ENCODE data around the gene IFNL1. TPM values are rescaled to one million over a fixed set of nuclear protein-coding genes. Genes with fewer than 3 reads are reported as not detected.
"Not testable (repeated sequence)": the region's sequence is repeated elsewhere in the genome, so short reads cannot be mapped to it uniquely, and the experiment has no call there.

IFNL1 gene
- total RNA-seq, 8 experiments from 2014 or later: not detected

DNA sequence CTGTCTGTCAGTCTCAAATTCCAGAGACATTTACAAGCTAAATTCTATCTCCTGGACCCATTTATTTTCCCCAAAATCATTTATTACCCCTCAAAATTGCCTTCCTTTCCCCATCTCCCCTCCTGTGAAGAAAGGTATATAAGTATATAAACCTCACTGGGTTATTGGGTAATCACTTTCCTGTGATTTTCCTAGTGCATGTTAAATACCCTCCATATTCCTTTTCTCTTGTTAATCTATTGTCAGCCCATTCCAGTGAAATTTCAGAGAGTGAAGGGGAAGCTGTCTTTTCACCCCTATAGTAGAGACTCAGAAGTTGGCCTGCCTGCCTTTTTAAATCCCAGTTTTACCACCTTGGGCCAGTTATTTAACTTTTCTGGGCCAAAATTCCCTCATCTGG is 9.9 kb downstream of the IFNL1 start:
- H3K4me1 ChIP-seq (replicated peaks in 1 of 2): peaks cover 0 to 3% of the 10 kb centered on the region in 2 donors
- in situ Hi-C loops (cut with MboI; ENCODE audit: low pct_unique_long_range_greater_than_20kb in 2 of 9, low sequenced_read_pairs in 9 of 9, unreplicated experiment in 9 of 9): loop anchor here in 1 of 9 experiments (25.0 kb wide), 1 partner anchor 194 kb away; no protein-coding TSS in a partner anchor
- no peak overlapping the region for H3K27ac ChIP-seq
- no peak for ATAC-seq (replicated peaks in 6 of 8)
- H3K4me3 ChIP-seq: no peak overlapping the region

DNA sequence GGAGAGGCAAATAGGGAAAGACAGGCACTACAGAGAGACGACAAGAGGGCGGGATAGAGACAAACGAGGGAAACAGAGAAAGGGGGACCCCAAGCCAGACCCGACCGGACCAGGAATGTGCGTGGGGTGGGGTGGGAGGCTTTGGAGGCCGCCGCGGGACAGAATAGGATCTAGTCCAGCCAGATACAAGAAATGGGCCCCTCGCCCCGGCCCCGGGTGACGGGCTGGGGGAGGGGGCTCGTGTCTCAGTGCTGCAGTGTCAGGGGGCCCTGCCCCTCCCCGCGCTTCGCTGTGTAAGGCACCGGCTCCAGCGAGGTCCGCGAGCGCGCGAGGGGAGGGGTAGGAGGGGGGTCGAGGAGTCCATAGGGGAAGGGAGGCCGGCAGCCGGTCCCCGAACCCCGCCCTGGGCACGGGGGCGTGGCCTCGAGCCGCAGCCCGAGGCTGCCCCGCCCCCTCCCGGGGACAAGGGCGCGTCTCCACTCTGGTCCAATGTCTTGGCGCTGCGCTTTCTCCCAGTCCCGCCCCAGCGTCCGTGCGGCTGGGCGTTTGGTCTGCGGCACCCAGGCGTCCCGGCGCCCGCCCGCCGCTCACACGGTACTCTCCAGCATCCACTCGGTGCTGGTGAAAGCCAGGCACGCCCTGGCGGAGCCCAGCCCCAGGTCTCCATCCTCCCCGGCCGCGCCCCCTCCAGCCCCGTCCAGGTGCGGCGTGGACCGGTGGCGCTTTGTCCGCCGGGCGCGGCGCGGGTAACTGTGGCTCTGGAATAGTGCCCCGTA is 11.0 kb downstream of the IFNL1 start:
- in situ Hi-C loops (cut with MboI; ENCODE audit: low pct_unique_long_range_greater_than_20kb in 2 of 9, low sequenced_read_pairs in 9 of 9, unreplicated experiment in 9 of 9): loop anchor here in 1 of 9 experiments (25.0 kb wide), 1 partner anchor 195 kb away; no protein-coding TSS in a partner anchor

DNA sequence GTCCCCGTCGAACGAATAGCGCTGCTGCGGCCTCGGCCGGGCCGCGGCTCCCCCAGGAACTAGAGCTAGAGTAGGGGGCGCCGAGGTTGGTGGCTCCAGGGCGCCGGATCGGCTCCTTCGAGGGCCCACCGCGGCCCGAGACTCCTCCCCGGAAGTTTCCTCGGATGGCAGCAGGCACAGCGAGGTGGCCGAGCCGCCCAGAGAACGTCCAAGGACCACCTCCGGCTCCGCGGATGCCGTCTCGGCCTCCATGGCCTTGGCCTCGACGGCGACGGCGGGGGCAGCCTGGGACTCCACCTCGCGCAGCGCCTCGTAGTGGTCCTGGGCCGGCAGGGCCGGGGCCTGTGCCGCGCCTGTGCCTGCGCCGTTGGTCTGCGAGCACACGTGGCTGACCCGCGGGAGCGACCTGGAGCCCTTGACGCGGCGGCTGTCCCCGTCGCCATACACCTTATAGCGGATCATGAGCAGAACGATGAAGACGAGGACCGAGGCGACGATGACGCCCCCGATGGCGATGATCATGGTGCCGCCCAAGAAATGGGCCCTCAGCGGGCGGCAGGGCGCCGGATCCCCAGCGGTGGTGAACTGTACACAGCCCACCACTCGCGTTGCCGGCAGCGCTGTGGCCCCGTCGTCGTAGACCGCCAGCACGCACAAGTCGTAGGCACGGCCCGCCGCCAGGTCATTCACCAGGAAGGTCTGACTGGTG is 11.8 kb downstream of the IFNL1 start:
- Histone ChIP-seq H3K4me3 (peak overlapping the region in 2 of 5 donors; percentile 12 to 28), H3K4me1 (replicated peaks in 1 of 2) (peaks cover 0 to 3% of the 10 kb centered on the region in 2 donors), H3K27ac (no peak overlapping the region)
- ATAC-seq (replicated peaks in 6 of 8): peak in 3 of 8 experiments; percentile 16 to 25 (median 16)
- 0 to 47% methylated on average over 3 to 4 of the region's 82 CpGs; no CpG with 5 or more reads in 8 of the 10 experiments for WGBS, 10 experiments
- in situ Hi-C loops (cut with MboI; ENCODE audit: low pct_unique_long_range_greater_than_20kb in 2 of 9, low sequenced_read_pairs in 9 of 9, unreplicated experiment in 9 of 9): loop anchor here in 1 of 9 experiments (25.0 kb wide), 1 partner anchor 196 kb away; no protein-coding TSS in a partner anchor

More for the DNA sequence above, 11.0 kb downstream of the IFNL1 start:
- peak; percentile 70 to 90 (median 82) for ATAC-seq (replicated peaks in 6 of 8)
- WGBS, 10 experiments: 0 to 50% (median 37%) methylated on average over 2 to 4 of the region's 71 CpGs; no CpG with 5 or more reads in 5 of the 10 experiments
- no peak overlapping the region for H3K27ac ChIP-seq
- peak overlapping the region in 4 of 5 donors; percentile 10 to 28 (median 18) for H3K4me3 ChIP-seq
- H3K4me1 ChIP-seq (replicated peaks in 1 of 2): peaks cover 0 to 3% of the 10 kb centered on the region in 2 donors

DNA sequence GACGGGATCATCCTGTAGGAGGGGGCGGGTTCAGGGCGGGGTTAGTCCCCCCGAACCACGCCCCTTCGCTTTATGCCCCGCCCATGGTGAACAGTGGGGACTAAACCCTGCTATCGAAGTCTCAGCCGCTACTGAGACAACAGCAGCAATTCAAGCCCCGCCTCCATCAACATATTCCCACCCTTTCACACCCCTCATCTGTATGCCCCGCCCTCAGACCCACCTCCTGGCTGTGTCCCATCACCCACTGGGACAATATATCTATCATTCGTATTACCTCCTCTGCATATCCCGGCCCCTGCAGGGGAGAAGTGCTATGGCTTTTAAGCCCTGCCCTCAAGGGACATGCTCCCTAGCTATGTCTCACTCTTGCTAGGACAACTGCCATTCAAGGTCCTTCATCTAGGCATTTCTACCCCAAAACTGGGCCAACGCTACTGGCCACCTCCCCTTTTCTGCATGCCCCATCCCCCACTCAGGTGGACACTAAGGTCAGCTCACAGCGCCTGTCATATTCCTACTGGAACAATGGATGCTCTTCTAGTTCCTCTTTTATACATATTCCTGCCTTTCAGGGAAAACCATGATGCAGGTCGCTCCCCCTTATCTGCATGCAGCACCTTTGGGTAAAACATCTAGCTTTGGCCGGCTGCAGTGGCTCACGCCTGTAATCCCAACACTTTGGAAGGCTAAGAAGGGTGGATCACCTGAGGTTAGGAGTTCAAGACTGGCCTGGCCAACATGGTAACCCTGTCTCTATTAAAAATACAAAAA is 12.5 kb downstream of the IFNL1 start:
- H3K4me3 ChIP-seq: no peak overlapping the region
- ATAC-seq (replicated peaks in 6 of 8): peak in 4 of 8 experiments; percentile 30 to 38 (median 37)
- peaks cover 0 to 3% of the 10 kb centered on the region in 2 donors for H3K4me1 ChIP-seq (replicated peaks in 1 of 2)
- in situ Hi-C loops (cut with MboI; ENCODE audit: low pct_unique_long_range_greater_than_20kb in 2 of 9, low sequenced_read_pairs in 9 of 9, unreplicated experiment in 9 of 9): loop anchor here in 1 of 9 experiments (25.0 kb wide), 1 partner anchor 196 kb away; no protein-coding TSS in a partner anchor
- WGBS, 10 experiments: 40 to 100% (median 92%) methylated on average over 1 to 3 of the region's 18 CpGs; no CpG with 5 or more reads in 3 of the 10 experiments
- H3K27ac ChIP-seq: no peak overlapping the region

DNA sequence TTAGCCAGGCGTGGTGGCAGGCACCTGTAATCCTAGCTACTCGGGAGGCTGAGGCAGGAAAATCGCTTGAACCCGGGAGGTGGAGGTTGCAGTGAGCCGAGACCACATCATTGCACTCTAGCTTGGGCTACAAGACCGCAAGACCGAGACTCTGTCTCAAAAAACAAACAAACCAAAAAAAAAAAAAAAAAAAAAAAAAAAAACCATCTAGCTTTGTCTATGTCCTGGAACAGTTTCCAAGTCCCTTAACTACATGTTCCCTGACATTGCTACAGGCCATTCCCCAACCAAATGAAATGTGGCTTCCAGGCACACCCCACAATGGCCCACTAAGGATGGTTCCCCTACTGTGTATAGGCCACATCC is 13.1 kb downstream of the IFNL1 start:
- H3K27ac ChIP-seq; H3K4me3 ChIP-seq; ATAC-seq (replicated peaks in 6 of 8); H3K4me1 ChIP-seq (replicated peaks in 1 of 2): not testable (repeated sequence)
- 80 to 100% (median 88%) methylated on average over 1 to 4 of the region's 7 CpGs; no CpG with 5 or more reads in 4 of the 10 experiments for WGBS, 10 experiments
- in situ Hi-C loops (cut with MboI; ENCODE audit: low pct_unique_long_range_greater_than_20kb in 2 of 9, low sequenced_read_pairs in 9 of 9, unreplicated experiment in 9 of 9): loop anchor here in 1 of 9 experiments (25.0 kb wide), 1 partner anchor 197 kb away; no protein-coding TSS in a partner anchor

DNA sequence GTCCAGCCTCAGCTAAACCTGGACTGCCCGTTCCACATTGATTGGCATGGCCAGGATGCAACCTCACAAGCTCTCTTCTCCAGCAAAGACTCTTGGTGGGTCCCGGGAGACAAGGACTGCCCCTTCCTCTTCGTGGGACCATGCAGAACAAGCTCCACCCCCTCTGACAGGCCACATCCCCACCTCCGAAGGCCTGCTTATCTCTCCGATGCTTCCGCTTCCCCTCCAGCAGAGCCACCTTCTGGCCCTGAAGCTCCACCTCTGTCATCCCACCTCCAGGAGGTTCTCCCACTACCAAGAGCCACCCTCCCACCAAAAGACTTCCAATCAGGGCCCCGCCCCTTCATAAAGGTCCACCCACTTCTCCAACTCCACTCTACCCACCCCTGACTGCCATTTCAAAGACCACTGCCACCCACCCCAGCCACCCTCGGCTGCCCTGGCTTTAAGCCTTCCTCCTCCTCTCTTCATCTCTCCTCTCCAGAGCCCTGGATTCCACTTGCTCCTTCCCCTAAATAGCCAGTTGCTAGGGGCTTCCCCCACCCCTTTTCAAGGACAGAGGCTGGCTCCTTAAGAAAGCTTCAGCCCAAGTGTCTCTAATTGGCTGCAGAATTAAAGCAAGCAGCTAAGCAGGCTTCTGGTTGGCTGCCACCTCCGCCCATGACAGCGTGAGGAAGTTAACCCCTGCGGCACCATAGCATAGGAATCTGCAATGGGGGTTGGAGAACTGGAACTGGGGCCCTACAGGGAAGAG is 14.5 kb downstream of the IFNL1 start:
- peaks cover 0 to 3% of the 10 kb centered on the region in 2 donors for H3K4me1 ChIP-seq (replicated peaks in 1 of 2)
- ATAC-seq (replicated peaks in 6 of 8): peak in 4 of 8 experiments; percentile 6 to 50 (median 44)
- in situ Hi-C loops (cut with MboI; ENCODE audit: low pct_unique_long_range_greater_than_20kb in 2 of 9, low sequenced_read_pairs in 9 of 9, unreplicated experiment in 9 of 9): loop anchor here in 1 of 9 experiments (25.0 kb wide), 1 partner anchor 198 kb away; no protein-coding TSS in a partner anchor
- peak overlapping the region in 1 of 5 donors; percentile 20 for H3K4me3 ChIP-seq
- 10 to 70% (median 40%) methylated on average over 1 to 6 of the region's 11 CpGs; no CpG with 5 or more reads in 5 of the 10 experiments for WGBS, 10 experiments
- H3K27ac ChIP-seq: no peak overlapping the region

DNA sequence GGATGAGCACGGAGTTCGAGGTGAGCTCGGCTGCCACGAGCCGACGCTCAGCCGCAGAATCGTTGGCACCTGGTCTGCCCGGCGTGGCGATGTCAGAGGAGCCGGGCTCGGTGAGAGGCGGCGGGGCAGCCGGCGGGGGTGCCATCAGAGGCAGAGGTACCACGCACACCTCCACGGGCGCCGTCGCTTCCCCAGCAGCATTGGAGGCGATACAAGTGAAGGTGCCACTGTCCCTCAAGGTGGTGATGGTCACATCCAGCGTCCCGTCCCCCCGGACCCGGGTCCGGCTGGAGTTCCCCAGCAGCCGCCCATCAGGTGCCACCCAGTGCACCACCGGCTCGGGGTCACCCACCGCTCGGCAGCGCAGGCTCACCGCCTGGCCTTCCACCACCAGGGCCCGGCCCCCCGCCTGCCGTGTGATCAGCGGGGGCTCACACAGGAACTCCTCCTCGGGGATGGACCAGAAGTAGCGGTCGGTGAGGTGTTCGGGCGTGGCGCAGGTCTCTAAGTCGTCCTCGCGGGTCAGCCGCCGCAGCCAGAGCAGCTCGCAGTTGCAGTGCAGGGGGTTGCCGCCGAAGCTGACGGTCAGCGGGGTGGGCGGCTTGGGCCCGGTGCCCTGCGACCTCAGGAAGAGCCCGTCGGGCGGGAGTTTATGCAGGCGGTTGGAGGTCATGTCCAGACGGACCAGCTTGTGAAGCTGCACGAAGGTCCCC is 18.0 kb downstream of the IFNL1 start:
- no peak overlapping the region for H3K4me3 ChIP-seq
- no peak overlapping the region for H3K27ac ChIP-seq
- in situ Hi-C loops (cut with MboI; ENCODE audit: low pct_unique_long_range_greater_than_20kb in 2 of 9, low sequenced_read_pairs in 9 of 9, unreplicated experiment in 9 of 9): loop anchor here in 1 of 9 experiments (25.0 kb wide), 1 partner anchor 202 kb away; no protein-coding TSS in a partner anchor
- H3K4me1 ChIP-seq (replicated peaks in 1 of 2): peaks cover 7 to 9% of the 10 kb centered on the region in 2 donors
- ATAC-seq (replicated peaks in 6 of 8): peak in 1 of 8 experiments; percentile 6
- WGBS, 10 experiments: 94 to 97% methylated on average over 7 to 10 of the region's 64 CpGs; no CpG with 5 or more reads in 8 of the 10 experiments

DNA sequence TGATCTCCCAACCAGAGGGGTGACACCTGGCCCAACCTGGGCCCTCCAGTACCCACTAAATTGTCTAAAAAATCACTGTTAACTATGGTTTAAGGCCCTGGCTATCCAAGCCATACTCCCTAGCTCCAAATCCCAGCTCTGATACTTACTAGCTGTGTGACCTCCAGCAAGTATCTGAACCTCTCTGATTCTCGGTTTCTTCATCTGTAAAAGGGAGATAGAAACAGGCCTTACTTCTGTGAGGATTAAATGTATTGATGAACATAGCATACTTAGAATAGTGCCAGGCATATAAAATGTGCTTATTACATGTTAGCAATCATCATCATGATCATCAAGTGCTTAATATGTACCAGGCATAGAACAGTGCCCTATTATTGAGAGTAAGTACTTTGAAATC is 19.7 kb downstream of the IFNL1 start:
- WGBS, 10 experiments: 100% methylated on average over 1 of the region's 1 CpG; no CpG with 5 or more reads in 9 of the 10 experiments
- in situ Hi-C loops (cut with MboI; ENCODE audit: low pct_unique_long_range_greater_than_20kb in 2 of 9, low sequenced_read_pairs in 9 of 9, unreplicated experiment in 9 of 9): loop anchor here in 1 of 9 experiments (25.0 kb wide), 1 partner anchor 204 kb away; no protein-coding TSS in a partner anchor
- Histone ChIP-seq H3K4me1 (replicated peaks in 1 of 2) (peaks cover 10 to 14% of the 10 kb centered on the region in 2 donors), H3K27ac (no peak overlapping the region), H3K4me3 (no peak overlapping the region)
- no peak for ATAC-seq (replicated peaks in 6 of 8)

DNA sequence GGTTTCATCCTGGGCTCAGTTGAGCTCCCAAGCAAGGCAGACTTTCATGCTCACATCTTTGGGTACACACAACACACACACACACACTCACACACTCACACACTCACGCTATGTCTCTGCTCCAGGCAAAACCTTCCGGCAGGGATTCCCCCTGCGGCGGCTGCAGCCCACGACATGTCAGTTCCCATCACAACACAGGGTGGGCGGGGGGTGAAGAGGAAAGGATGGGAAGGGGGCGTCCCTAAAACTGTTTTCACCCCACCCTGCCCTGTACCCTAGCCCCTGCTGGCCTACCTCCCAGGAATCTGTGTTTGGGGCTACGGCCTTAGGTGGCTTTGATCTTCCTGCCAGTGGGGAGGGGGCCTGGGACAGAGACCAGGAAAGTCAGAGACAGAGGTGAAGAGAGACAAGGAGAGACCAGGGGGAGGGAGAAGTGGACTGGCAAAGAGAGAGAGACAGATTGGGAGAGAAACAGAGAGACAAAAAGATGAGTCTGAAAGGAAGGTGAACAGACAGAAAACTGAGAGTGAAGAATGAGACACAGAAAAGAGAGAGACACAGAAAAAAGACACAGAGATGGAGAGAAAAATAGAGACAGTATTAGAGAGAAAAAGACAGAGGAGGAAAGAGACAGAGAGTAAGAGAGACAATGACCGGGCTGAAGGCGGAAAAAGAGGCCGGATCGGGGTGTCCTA is 20.6 kb downstream of the IFNL1 start:
- in situ Hi-C loops (cut with MboI; ENCODE audit: low pct_unique_long_range_greater_than_20kb in 2 of 9, low sequenced_read_pairs in 9 of 9, unreplicated experiment in 9 of 9): loop anchor here in 1 of 9 experiments (25.0 kb wide), 1 partner anchor 204 kb away; no protein-coding TSS in a partner anchor
- Histone ChIP-seq H3K27ac (no peak overlapping the region), H3K4me1 (replicated peaks in 1 of 2) (peaks cover 10 to 14% of the 10 kb centered on the region in 2 donors), H3K4me3 (no peak overlapping the region)
- WGBS, 10 experiments: 47 to 100% (median 83%) methylated on average over 1 to 9 of the region's 12 CpGs
- ATAC-seq (replicated peaks in 6 of 8): no peak

DNA sequence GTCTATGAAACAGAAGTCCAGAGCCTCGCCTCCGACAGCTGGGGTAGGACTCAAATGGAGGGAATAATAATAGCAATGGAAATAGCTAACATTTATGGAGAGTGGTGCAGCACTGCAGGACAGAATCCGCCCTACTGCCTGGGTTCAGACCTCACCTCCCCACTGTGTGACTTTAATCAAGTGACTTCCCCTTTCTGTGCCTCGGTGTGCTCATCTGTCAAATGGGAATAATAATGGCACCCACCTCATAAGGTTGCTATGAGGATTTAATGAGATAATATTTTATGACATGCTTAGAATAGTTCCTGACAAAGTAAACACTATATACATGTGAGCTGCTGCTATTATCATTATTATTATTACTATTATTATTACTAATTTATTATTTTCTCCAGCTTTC is 21.3 kb downstream of the IFNL1 start:
- 59 to 100% (median 80%) methylated on average over 1 to 4 of the region's 4 CpGs; no CpG with 5 or more reads in 6 of the 10 experiments for WGBS, 10 experiments
- in situ Hi-C loops (cut with MboI; ENCODE audit: low pct_unique_long_range_greater_than_20kb in 2 of 9, low sequenced_read_pairs in 9 of 9, unreplicated experiment in 9 of 9): loop anchor here in 1 of 9 experiments (25.0 kb wide), 1 partner anchor 205 kb away; no protein-coding TSS in a partner anchor
- no peak for ATAC-seq (replicated peaks in 6 of 8)
- Histone ChIP-seq H3K4me1 (replicated peaks in 1 of 2) (peaks cover 10 to 14% of the 10 kb centered on the region in 2 donors), H3K27ac (no peak overlapping the region), H3K4me3 (no peak overlapping the region)

Data from motor neuron (in vitro differentiated cells).